ENCODE data around the gene KPNA4.

- TF ChIP-seq REST (IDR thresholded peaks at IDR 0.05) (no peak), BHLHE40 (IDR thresholded peaks at IDR 0.05; ENCODE audit: low read depth, low read length) (no peak), POLR2A (IDR thresholded peaks at IDR 0.05; ENCODE audit: low read length) (no peak), NPAS2 (CRISPR knock-in tag; IDR thresholded peaks at IDR 0.05; ENCODE audit: borderline replicate concordance) (no peak), MAX (IDR thresholded peaks at IDR 0.05) (no peak), CTCF (IDR thresholded peaks at IDR 0.05) (no peak), RCOR1 (IDR thresholded peaks at IDR 0.05; ENCODE audit: low read depth, low read length) (no peak), EP300 (IDR thresholded peaks at IDR 0.05) (no peak), KDM1A (IDR thresholded peaks at IDR 0.05; ENCODE audit: low read depth) (no peak), NFE2L2 (conservative IDR thresholded peaks at IDR 0.05; ENCODE audit: low read length) (no peak), BCL3 (IDR thresholded peaks at IDR 0.05) (no peak), GATA3 (IDR thresholded peaks at IDR 0.05; ENCODE audit: borderline replicate concordance) (no peak), PBX3 (IDR thresholded peaks at IDR 0.05) (no peak)
These were observed 100.4 kb downstream of the KPNA4 start for GRCh38 chr3:160464971-160465370.
